GM19238 (cell line): ENCODE results near the gene SUSD1.
"Not testable (repeated sequence)": the region's sequence is repeated elsewhere in the genome, so short reads cannot be mapped to it uniquely, and the experiment has no call there.

Experiments used
- DNase-seq: peaks from one replicate; pipeline ENCODE4 v3.0.0; 2011; ENCODE audit warnings: low spot score; ENCODE audit not compliant: insufficient read length

Gene SUSD1

GRCh38 chr9:112174965-112175795 lies at the start of gene SUSD1:
TSS of gene SUSD1 (minus strand) at chr9:112175297. CDS start at chr9:112175235, 62 bp downstream.
- peak; percentile 61 for DNase-seq

DNA sequence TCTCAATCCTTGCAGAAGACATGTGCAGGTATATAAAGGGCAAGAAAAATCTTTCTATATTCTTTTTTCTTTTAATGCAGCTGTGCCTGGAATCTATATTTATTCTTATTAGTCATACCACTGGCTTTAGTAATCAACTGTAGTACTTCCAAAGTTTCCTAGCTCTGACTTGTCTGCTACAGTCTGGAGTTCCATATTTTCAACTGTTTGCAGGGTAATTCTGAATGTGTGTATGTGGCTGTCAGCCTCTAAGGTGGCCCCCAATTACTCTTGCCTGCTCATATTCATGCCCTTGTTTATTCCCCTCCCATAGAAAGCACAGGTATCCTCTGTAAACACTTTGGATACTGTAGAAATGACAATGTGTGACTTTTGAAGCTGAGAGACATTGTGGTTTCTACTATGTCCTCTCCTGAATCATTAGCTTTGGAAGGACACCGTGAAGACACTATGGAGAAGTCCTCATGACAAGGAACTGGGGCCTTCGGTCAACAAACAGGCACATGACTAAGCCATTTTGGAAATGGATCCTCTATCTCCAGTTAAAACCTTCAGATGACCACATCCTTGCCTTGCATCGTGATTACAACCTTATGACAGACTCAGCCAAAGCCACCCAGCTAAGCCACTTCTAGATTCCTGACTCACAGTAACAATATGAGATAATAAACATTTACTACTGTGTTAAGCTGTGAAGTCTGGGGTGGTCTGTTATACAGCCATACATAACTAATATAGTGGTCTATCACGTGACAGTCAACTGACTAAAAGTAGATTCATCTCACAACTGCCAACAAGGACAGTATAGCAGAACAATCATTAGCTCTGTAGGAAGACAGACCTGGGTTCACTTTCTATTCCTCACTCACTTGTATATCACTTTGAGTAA lies 49.5 kb upstream of the SUSD1 start:
- DNase-seq = no peak

GRCh38 chr9:112218908-112219307 lies 43.8 kb upstream of the SUSD1 start:
- DNase-seq = peak; percentile 22

GRCh38 chr9:112212926-112213325 lies 37.8 kb upstream of the SUSD1 start:
- DNase-seq = no peak

DNA sequence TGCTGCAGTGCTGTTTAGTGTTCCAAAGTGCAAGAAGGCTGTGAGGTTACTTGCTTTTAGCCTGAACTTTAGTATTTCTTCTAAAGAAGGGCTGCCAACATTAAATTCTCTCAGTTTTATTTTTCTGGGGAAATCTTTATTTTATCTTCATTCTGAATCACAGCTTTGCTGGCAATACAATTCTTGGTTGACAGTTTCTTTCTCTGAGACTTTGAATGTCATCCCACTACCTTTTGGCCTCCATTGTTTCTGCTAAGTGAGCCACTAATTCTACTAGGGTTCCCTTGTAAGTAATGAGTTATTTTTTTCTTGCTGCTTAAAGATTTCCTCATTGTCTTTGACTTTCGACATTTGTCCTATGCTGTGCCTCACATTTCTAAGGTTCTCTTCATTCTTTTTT lies 32.4 kb upstream of the SUSD1 start:
- DNase-seq = no peak

- DNase-seq = no peak
Observed at GRCh38 chr9:112203536-112203935, 28.4 kb upstream of the SUSD1 start.

DNA sequence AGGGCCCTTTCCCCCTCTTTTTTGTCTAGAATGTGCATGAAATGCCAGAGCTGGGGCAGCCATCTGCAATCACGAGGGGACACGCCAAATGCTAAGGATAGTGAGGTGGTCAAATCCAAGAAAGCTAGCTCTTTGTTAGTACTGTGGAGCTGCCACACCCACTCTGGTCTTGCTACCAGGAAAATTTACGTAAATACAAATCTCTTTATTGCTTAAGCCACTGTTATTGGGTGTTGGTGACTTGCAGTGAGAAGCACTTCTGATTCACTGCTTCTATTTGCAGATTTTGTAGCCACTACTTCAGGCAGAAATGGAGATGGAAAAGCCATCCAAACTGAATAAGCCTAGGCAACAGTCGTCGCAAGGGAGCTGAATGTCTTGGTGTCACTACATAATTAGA lies 25.6 kb upstream of the SUSD1 start:
- DNase-seq = no peak

- DNase-seq = no peak
Observed at GRCh38 chr9:112198646-112199045, 23.5 kb upstream of the SUSD1 start.

DNA sequence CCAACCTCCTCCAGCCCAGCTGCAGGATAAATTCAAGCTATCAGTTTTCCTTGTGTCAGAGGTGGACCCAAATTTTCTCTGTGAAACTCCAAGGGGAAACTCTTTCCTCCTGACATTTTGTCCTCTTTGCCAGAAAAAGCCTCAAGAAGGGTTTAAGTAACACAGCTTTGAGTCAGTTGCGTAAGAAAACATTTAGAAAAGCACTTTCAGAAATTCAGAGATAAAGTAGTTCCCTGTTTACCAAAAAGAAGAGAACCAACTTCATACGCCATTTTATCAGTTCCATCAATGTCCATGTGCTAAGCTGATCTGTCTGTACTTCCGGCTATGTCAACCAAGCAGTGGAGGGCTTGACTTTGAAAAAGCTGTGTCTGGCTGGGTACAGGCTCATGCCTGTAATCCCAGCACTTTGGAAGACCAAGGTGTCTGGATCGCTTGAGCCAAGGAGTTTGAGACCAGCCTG lies 19.9 kb upstream of the SUSD1 start:
- DNase-seq = no peak

- no peak for DNase-seq
Observed at GRCh38 chr9:112193572-112194288, 18.6 kb upstream of the SUSD1 start.

DNA sequence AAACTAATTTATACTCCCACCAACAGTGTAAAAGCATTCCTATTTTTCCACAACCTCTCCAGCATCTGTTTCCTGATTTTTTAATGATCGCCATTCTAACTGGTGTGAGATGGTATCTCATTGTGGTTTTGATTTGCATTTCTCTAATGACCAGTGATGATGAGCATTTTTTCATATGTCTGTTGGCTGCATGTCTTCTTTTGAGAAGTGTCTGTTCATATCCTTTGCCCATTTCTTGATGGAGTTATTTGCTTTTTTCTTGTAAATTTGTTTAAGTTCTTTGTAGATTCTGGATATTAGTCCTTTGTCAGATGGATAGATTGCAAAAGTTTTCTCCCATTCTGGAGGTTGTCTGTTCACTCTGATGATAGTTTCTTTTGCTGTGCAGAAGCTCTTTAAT lies 15.2 kb upstream of the SUSD1 start:
- not testable (repeated sequence) for DNase-seq

DNA sequence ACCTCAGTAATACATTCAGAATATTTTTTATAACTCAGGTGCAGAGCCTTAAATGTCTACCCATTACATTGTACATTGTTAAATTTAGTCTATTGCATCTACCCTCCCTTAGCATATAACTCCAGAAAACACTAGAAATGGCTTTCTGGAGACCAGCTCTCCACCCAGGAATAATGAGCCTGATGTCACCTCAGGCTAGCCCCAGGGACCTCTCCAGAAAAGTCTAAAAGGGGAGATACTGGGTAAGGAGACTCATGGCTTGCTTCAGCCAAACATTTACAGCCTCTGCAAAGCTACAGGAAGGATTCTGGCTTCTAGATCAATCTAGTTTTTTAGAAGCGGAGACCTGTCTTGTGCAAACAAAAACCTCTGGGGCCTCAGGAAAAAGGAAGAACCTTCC lies 13.8 kb upstream of the SUSD1 start:
- no peak for DNase-seq

DNA sequence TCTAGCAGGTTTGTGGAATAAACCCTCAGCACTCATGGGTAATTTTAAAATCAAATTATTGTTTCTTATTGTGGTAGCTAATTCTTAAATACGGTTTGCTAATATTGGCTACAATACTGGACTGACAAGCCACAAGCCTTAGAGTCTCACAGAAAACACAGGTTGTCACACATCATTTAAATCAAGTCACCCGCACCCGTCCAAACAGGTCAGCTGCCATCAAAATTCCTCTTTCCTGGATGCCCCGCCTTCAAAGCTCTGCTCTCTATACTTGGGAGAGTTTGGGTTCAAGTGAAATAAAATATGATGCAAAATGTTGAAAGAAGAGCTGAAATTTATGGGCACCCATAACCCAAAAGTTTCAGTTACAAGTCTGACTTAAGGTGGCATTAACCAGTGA lies 12.3 kb upstream of the SUSD1 start:
- no peak for DNase-seq

GRCh38 chr9:112186695-112187094 lies 11.6 kb upstream of the SUSD1 start:
- DNase-seq = no peak

GRCh38 chr9:112184946-112185345 lies 9.8 kb upstream of the SUSD1 start:
- DNase-seq = no peak

- DNase-seq = no peak
Observed at GRCh38 chr9:112184221-112184620, 9.1 kb upstream of the SUSD1 start.

- no peak for DNase-seq
Observed at GRCh38 chr9:112180387-112180881, 5.3 kb upstream of the SUSD1 start.

DNA sequence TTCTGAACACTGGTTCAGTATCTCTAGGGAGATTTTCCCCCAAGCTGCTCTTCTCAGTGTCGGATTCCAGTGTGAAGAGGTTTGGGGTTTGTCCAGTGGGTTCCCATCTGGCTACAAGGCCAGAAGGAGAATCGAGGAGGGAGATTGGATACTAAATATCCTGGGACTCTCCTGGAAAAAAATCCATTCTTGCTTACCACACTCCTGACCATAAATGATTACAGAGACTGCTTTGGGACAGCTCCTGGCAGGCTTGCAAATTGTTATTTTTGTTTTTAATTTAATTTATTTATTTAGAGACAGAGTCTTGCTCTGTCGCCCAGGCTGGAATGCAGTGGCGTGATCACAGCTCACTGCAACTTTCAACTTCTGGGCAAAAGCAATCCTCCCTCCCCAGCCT lies 4.7 kb upstream of the SUSD1 start:
- no peak for DNase-seq

DNA sequence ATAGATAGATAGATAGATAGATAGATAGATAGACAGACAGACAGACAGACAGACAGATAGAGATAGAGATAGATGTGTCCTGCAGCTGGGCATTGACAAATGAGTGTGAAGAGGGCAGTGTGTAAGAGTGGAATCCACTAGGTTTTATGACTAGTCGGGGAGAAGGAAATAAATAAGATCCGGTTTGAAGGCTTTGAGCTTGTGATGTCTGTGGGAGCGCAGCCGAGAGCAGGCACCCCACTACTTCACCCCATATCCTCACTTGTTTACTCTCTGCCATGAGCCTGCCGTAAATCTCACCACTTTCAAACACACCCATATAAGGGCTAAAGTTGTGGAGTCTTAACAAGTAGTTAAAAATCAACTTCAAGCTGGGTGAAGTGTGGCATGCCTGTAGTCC lies 1.4 kb upstream of the SUSD1 start:
- DNase-seq = no peak

DNA sequence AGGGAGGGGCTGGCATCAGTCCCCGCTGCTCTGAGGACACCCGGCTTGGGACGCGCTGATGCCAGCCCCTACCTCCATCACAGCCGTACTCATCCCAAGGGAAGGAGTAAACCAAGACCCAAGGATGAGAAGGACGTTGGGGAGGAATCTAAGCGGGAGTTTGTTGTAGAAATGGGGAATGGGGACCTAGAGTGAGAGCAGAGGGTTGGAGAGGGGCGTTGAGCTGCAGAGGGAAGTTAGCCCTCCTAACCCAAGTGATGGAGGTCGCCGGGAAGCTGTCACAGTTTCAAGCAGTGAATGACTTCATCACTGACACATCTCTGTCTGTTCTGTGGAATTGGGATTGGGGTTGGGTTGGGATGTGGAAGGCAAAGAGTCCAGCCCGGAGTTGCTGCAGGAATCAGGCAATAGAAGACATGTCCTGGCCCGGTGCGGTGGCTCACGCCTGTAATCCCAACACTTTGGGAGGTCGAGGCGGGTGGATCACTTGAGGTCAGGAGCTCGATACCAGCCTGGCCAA lies 759 bp upstream of the SUSD1 start:
- DNase-seq = no peak
